PC-9 (cell line): ENCODE data around the gene EMILIN3.

ENCODE experiments used
- CTCF ChIP-seq: fragments of 200-600 bp; sonication (generic); conservative IDR thresholded peaks from 2 replicates; pipeline ENCODE4 v1.6.1; 2017; ENCODE audit warnings: mixed run types, antibody characterized with exemption, mild to moderate bottlenecking, moderate library complexity
- EZH2 ChIP-seq: fragments of 200-600 bp; sonication (generic); IDR thresholded peaks from 2 replicates; pipeline ENCODE4 v1.8.0; 2017; ENCODE audit warnings: antibody characterized with exemption, low read depth

- TF ChIP-seq CTCF (no peak), EZH2 (no peak)
Observed at GRCh38 chr20:41364236-41364855, 2.3 kb downstream of the EMILIN3 start.
